ENCODE data around the gene TMED4. TPM values are rescaled to one million over a fixed set of nuclear protein-coding genes. Genes with fewer than 3 reads are reported as not detected.

Gene TMED4
- total and polyA plus RNA-seq, 2 experiments from 2014 or later, result 43.5 to 98.5 TPM

- Mint-ChIP-seq H3K4me1 (peaks cover 8% of the 10 kb centered on the region; the same call in 2 of the 3 replicates), H3K36me3 (ENCODE audit: low read depth) (peaks cover 93% of the 10 kb centered on the region), H3K9me3 (no peaks in the 10 kb centered on the region; the same call in 2 of the 3 replicates), H3K27ac (no peak overlapping the region), H3K4me3 (no peak overlapping the region), H3K27me3 (ENCODE audit: insufficient read depth, low read depth, poor library complexity) (peaks cover 17% of the 10 kb centered on the region)
- no peak for DNase-seq (ENCODE audit: low spot score)
- no peak overlapping the region for H2AFZ ChIP-seq
- H3K36me3 ChIP-seq (ENCODE audit: insufficient read depth), result peaks cover 50% of the 10 kb centered on the region
- H3K79me2 ChIP-seq (replicated peaks; ENCODE audit: insufficient read depth), result peaks cover 19% of the 10 kb centered on the region
- H3K4me2 ChIP-seq, result no peak overlapping the region
- H3K27ac ChIP-seq (ENCODE audit: low read depth), result no peak overlapping the region
- no peaks in the 10 kb centered on the region for H3K27me3 ChIP-seq (ENCODE audit: insufficient read depth)
- no peak for ATAC-seq
- H3K9me2 ChIP-seq (ENCODE audit: insufficient read depth), result no peaks in the 10 kb centered on the region
- no peak for TF ChIP-seq JUNB (IDR thresholded peaks at IDR 0.05; ENCODE audit: unreplicated experiment)
- no peak for TF ChIP-seq ZNF331 (CRISPR knock-in tag; IDR thresholded peaks at IDR 0.05; ENCODE audit: low read depth)
- no peak for TF ChIP-seq POLR2AphosphoS5 (IDR thresholded peaks at IDR 0.05; ENCODE audit: low read depth)
- no peak for TF ChIP-seq REST (IDR thresholded peaks at IDR 0.05; ENCODE audit: unreplicated experiment)
- no peak for TF ChIP-seq ZNF114 (CRISPR knock-in tag; IDR thresholded peaks at IDR 0.05)
- TF ChIP-seq ZNF462 (CRISPR knock-in tag; IDR thresholded peaks at IDR 0.05), result no peak
- TF ChIP-seq CREB1 (CRISPR knock-in tag; IDR thresholded peaks at IDR 0.05; ENCODE audit: low read depth), result no peak
- no peaks in the 10 kb centered on the region for H4K20me1 ChIP-seq (replicated peaks; ENCODE audit: insufficient read depth)
- peaks cover 6% of the 10 kb centered on the region; the same call in 1 of the 2 replicates for H3K4me1 ChIP-seq (ENCODE audit: insufficient read depth)
- peaks cover 17% of the 10 kb centered on the region; the same call in 1 of the 2 replicates for H3F3A ChIP-seq (replicated peaks; ENCODE audit: low read depth)
- H3K4me3 ChIP-seq, result no peak overlapping the region
Measured at GRCh38 chr7:44568771-44569560, 13.1 kb downstream of the TMED4 start.
